Spleen (tissue), 7 donors: ENCODE results near the gene IL9.

Source experiments
- POLR2A ChIP-seq, 3 donors: fragments of 450-650 bp; IDR thresholded peaks; one replicate each; pipeline ENCODE4 v1.5.1; 2017; ENCODE audit warnings: antibody characterized with exemption in 3 of 3, mild to moderate bottlenecking in 1 of 3
- TF ChIP-seq, protein P1 (sequence below), 11 experiments: fragments of 200-600 bp in 7 of 11; fragments of 450-650 bp in 4 of 11; sonication (generic) in 4 of 11; IDR thresholded peaks in 8 of 11; conservative IDR thresholded peaks in 3 of 11; 1 replicate in 7 of 11; 2 replicates in 4 of 11; pipeline versions ENCODE4 v1.4.0 to v1.8.0; 2016 to 2021; ENCODE audit warnings: antibody characterized with exemption in 11 of 11, inconsistent platforms in 4 of 11, mild to moderate bottlenecking in 1 of 11
- donor health status: DM: no; HTN: no; CAD: no; lungs with moderate emphysema.
- donor health status: DM: no; HTN: no; CAD: no.
- donor health status: DM: no; HTN: no; CAD: no.

DNA sequence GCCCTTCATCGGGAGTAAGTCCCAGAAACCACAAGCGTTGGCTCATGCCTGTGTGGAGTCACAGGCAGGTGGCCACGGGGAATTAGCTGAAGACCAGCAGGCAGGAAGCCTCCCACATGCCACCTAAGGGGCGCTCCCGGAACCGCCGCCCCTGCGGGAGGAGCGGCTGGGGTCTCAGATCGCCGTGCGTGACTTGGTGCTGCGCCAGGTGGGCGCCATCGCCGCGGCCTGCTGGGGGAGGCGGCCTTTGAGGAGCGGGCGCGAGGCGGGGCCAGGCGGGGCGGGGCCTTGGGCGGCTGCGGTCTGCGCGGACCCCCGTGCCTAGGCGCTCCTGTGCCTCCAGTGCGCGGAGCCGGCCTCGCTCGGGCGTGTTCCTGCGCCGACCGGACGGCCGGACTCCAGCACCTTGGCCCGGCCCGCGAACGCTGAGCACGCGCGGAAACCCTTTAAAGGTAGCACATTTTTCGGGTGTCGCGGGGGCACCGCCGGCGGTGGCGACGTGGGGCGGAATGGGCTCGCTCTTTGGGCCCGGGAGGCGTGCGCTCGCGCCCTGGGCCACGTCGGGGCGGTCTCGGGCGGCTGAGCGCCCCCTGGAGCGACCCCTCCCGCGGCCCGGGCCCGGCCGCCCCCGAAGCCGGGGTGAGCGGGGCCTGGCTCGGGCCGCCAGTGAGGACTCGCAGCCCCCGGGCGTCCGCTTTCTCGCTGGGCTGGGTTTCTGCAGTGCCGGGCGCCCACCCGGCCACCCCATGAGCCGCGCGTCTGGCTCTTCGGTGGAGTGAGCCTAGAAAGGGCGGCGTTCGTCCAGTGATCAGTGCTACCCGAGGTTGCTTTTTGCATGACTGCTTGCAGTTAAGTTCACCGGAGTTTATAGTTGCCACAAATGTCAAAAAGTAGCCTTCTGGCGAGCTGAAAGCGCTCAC lies 34.6 kb upstream of the IL9 start:
- TF ChIP-seq POLR2A (IDR thresholded peaks at IDR 0.05) = no peak
- TF ChIP-seq, protein P1, sequence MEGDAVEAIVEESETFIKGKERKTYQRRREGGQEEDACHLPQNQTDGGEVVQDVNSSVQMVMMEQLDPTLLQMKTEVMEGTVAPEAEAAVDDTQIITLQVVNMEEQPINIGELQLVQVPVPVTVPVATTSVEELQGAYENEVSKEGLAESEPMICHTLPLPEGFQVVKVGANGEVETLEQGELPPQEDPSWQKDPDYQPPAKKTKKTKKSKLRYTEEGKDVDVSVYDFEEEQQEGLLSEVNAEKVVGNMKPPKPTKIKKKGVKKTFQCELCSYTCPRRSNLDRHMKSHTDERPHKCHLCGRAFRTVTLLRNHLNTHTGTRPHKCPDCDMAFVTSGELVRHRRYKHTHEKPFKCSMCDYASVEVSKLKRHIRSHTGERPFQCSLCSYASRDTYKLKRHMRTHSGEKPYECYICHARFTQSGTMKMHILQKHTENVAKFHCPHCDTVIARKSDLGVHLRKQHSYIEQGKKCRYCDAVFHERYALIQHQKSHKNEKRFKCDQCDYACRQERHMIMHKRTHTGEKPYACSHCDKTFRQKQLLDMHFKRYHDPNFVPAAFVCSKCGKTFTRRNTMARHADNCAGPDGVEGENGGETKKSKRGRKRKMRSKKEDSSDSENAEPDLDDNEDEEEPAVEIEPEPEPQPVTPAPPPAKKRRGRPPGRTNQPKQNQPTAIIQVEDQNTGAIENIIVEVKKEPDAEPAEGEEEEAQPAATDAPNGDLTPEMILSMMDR (IDR thresholded peaks at IDR 0.05 in 8 of 11, conservative IDR thresholded peaks at IDR 0.05 in 3 of 11) = no peak
